GM19468 (cell line): Measurements from ENCODE around the gene NAT16.

Experiments
- ATAC-seq: cut with Tn5 transposase; IDR thresholded peaks from one replicate; pipeline ENCODE4 v1.9.1; 2021; ENCODE audit warnings: mild to moderate bottlenecking, moderate library complexity, moderate number of reproducible peaks; ENCODE audit not compliant: unreplicated experiment; ENCODE audit errors: extremely low read depth

The NAT16 gene

DNA sequence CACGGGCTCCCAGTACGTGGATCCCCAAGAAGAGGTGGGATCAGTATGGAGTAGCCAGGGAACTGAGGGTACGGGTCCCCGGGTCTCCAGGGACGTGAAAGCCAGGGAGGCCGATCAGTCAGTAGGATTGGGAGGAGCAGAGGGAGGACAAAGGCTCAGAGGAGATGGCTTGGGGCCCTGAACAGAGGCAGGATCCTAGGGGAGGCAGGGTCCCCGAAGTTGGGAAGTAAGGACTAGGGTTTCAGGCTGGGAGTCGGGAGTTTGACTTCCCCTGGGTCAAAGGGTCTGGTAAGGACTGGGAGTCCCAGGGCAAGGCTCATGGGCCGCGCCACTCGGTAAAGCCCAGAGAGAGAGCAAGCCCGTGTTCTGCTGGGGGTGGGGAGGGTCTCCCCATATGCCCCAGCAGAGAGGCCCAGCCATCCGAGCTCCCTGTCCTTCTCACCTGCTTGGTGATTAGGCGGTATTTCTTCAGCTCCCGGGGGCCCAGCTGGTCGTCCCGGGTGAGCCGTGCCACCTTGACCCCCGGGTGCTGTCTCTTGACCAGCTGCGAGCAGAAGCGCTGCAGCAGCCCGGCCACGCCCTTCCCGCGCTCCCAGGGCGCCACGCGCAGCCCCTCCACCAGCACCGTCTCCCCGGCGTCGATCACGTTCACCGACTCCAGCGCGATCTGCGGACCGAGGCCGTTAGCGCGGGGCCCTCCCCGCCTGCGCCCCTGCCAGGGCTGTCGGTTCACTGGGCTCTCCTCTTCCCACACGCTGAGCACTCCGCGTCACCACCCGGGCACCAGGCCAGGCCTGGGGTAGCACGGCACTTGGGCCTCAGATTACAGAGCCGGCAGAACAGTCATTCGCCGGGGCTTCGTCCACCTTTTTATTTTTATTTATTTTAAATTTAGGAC is 7.0 kb downstream of the NAT16 start:
- ATAC-seq = no peak

DNA sequence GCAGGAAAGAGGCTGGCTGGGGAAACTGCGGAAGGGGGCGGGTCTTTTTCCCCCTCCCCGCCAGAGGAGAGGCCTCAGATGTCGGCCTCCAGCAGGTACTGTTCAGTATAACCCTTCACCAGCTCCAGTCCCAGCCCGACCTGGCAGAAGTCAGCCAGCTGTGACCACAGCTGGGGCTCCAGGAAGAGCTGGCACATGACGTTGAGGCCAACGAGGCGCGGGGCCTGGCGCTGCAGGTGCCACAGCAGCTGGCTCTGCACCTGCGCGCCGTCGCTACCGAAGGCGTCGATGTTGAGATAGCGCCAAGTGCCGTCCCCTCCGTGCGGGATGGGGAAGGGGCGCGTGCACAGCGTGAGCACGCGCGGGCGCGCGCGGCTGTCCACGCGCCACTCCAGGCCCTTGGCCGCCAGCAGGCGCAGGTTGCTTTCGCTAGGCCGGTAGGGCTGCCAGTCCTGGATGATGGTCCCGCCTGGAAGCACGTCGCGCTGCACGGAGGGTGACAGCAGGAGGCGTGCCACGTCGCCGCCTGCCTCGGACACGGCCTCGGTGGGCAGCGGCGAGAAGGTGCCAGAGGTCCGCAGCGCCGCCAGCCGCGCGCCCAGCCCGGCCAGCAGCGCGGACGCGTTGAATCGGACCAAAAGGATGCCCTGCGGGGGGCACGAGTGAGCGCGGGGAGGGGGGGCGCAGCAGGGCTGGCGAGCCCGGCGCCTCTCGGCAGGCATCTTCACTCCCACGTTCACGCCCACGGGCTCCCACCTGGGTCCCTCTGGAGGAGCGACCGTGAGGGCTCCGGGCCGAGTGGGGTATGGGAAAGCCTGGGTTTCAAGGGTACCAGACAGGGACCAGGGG is 7.9 kb downstream of the NAT16 start:
- no peak for ATAC-seq

- ATAC-seq = no peak
Measured at GRCh38 chr7:101171442-101171837, 8.7 kb downstream of the NAT16 start.

DNA sequence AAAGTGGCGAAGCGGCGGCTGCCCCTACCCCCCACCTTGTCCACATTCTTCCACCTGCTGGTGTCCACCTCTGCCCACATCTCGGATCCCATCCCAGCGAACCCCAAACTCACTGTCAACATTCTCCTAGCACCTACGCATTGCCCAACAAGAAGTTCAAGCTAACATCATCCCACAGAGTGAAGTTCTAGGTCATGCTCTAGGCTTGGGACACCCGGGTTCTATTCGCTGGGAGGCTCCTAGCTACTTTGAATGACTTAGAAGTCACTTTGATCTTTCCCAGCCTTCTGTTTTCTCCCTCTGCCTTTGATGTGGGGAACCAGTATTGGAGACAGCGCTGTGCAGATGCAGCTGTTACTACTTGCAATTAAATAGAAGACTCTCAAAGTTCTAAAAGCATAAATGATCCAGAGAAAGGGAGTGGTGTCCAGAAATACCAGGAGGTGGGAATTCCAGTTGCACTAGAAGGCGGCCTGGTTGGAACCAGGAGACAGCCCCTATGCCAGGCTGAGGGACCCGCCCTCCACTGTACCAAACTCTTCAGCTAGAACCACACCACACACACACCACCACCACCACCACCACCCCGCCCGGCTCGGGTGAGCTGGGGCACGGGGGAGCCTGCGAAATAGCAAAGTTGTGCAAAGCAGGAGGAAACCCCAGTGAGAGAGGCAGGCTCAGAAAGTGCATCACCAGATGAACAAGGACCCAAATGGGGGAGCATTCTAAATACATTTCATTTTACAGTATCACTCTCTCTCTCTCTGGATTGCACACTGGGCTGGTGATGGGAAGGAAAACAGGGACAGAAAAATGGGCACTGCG is 9.3 kb downstream of the NAT16 start:
- no peak for ATAC-seq

DNA sequence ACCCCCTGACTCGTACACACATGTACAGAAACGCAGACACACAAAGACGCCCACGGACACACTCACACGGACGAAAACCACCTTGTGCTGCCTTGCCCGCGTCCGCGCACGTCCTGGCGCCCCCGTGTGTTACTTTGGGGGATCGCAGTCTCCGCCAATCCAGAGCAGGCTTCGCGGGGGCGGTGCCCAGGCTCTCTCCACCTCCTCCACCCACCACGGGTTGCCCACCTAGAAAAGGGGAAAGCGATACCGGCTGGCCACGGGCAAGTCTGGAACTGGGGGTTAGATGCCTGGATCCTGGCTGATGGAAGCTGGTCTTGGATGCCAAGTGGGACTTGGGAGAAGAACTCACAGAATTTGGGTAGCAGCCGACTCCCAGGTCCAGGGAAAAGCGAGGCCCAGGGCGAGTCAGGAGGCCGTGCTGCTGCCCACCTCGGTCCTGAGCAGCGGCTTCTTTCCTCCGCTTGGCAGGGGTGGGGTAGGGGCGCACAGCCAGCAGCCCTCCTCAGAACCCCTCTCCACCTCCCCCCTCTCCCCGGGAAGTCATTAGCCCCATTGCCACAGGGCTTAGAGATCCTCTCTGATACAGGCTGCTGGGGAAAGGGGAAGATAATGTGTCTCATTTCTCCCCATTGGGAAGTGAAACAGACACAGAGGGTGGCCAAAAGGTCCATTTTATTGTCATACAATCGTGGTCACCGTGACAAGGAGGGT is 10.1 kb downstream of the NAT16 start:
- no peak for ATAC-seq

DNA sequence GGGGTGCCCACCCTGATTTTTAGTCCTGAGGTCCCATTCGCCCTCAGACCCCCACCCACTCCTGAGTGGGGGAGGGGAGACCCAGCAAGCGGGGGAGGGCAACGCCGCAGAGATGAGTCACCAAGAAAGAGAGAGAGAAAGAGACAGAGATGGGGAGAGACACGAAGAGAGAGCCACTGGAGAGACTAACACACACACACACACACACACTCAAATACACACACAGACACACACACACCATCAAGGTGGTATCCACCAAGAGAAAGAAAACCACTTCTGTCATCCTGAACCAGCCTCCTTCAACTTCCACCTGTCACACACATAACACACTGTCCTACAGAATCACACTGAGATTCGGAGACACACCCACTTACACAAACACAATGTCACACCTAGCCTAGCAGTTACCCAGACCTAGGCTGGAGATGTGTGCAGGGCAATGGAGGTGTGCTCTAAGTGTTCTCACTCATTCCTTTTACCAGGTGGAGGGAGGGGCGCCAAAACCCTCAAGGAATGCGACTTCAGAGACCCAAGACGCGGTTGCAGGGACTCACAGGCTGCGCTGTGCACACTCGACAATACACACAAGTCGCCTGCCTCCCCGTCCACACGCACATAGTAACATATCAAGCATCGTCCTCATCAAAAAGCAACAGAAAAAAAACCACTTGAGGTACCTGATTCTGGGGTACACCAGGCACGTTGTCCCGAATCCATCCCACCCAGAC is 10.8 kb downstream of the NAT16 start:
- ATAC-seq = no peak

DNA sequence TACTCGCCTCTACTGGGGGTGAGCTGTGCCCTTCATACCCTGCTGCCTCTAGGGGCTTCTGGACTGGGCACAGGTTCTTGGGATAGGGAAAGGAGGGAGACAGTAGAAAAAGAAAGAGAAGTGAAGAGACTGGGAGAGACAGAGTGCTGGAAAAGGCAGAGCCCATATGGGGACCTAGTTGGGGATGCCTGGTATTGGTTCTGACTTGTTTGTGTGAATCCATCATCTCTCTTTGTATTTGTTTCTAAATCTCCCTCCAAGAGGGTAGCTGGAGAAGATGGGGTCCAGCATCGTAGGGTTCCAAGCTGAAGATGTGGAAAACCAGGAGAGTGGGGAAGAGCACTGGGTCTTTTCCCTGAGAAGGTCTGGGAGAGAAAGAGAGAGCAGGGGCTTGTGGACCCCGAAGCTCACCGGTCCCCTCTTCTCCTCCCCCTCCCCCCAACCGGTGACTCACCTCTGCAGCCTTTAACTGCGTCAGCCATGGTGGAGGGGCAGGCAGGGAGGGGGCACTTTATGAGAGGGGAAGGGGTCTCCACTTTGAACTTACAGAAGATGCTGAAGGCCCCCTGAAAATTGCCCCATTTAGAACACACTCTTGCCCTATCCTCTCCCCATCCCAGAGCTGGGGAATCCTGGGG is 11.6 kb downstream of the NAT16 start:
- no peak for ATAC-seq

DNA sequence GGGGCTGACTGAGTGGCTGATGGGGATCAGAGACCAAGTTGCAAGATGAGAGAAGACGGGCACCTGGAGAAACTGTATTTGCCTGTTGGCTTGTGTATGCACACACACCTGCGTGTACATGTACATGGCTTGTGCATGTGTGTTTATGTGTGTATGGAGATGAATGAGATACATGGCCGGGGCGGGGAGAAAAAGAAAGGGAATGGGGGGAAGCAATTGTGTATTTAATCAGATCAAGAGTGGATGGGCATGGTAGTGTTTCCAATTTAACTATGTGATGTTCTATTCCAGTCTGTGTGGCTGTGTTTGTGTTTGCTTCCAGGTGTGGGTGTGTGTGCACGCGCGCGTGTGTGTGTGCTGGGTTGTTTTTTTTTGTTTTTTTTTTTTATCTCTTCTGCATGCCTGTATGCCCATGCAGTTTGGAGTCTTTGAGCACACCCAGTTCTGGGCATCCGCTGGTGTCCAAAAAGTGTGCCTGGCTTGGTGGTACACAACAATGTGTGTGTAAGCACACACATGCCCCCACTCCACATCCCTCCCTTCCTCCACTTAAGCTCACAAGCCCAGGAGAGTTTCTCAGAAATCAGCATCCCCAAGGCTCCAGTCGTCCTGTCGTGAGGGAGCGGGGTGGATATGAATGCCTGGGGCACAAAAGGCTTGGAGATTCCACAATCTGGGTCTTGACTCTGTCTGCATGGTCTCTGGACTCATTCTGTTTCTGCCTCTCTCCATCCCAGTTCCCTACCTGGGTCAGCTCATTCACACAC is 12.3 kb downstream of the NAT16 start:
- ATAC-seq = no peak

DNA sequence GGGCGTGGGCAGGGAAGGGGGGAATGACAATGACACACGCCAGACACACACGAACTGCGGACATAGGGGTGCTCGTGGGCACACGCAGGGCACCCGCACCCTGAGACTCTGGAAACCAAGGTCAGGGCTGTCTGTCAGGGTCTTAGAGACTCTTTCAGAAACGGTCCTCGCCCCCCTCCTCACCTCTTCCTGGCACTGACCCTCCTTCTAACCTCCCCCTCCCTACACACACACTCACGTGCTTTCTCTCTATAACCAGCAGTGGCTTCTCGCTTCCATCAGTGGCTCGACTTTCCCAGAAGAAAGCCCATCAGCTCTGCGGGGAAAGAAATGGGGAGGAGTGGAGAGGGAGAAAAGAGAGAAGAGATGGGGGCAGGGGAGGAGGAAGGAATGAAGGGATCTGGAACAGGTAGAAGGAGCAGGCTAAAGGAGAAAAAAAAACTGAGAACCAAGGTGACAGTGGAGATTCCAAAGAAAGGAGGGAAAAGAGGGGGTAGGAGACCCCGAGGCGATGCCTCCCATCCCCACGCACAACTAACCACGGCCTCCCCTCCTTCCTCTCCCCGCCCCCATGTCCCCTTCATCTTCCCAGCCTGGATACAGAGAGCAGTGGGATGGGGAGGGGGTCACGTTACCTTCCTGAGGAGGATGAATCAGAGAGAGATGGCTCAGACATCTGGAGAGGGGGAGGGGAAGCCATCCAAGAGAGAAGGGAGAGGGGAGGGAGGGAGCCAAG is 13.0 kb downstream of the NAT16 start:
- ATAC-seq = no peak

DNA sequence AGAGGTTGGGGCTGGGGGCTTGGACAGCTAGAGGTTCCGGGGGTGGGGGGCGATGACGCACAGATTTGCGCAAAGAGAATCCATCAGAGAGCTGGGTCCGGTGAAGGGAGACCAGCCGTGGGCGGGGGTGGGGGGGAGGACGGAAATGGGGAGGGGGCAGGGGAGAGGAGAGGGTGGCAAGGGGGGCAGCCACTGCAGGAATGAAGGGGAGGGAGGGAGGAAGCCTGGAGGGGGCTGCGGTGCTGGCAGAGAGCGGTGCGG is 13.5 kb downstream of the NAT16 start:
- ATAC-seq = no peak

- no peak for ATAC-seq
Measured at GRCh38 chr7:101165958-101166647, 14.0 kb downstream of the NAT16 start.

DNA sequence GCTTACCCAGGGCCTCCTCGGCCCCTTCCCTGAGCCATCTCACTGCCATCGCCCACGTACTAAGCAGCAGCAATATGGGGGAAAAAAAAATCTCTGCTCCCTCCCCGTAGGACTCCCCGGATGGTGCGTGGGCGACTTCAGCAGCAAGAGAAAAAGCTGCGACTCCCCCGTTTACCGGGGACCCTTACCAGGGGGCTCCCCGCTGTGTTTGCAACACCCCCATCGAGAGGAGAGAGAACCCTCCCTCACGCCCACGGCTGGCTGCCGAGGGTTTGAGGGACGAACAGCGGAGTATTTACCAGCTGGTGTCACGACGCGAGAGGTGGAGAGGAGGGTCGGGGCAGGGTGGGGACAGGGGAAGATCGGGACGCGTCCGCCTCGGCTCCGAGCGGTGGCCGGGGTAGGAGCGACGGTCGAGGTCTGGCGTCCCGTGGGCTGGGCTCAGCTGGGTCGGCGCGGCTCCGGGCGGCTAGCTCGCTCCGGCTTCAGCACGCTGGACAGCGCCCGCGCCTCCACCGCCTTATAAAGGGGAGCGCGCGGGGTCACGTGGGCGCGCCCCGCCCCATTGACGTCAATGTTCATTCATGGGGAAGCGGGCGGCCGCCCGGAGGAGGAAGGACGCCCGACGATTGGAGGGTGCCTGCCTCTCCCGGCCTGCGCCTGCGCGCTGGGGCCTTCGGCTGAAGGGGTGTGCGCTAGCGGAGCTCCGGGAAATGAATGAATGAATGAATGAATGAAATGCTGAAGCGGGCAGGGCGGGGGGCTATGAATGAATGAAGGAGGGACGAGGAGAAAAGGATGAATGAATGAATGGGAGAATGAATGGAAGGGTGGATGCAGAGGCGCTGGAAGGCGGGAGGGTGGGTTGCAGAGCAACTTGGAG is 14.8 kb downstream of the NAT16 start, which contains the start of gene VGF:
TSS of gene VGF (minus strand) at position 495 of the 883 bp plus-strand sequence. CDS start 726 bp downstream, outside the sequence.
- ATAC-seq = no peak

DNA sequence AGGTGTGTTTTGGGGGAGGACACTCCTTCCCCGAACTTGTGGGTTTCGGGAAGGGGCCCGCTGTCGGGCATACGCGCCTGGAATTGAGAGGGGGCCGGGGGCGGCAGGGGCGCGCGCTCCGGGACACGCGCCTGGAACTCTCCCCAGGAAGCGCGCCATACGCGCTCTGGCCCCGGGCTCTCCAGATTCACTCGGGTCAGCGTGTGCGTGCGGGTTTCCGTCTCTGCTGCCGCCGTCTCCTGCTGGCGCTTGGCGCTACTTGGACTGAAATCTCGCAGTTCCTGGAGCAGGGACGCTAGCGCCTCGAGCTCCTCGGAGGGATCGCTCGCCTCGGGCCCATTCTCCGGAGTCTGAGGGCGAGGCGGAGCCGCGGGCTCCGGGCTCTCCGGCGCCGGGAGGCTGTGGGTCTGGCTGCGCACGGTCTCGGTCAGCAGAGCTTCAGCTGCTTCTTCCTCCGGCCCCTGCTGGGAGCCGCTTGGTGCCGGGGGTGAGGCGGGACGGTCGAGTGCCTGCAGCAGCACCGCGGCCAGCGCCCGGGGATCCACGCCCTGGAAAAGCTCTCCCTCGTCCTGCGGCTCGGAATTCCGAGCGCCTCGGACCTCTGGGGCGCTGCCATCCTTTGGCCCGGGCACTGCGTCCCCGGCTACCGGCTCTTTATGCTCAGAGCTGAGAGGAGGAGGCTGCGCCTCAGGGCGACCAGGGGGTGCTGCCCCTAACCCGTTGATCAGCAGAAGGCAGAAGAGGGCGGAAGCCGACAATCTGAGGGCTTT is 15.8 kb downstream of the NAT16 start:
- ATAC-seq = no peak

DNA sequence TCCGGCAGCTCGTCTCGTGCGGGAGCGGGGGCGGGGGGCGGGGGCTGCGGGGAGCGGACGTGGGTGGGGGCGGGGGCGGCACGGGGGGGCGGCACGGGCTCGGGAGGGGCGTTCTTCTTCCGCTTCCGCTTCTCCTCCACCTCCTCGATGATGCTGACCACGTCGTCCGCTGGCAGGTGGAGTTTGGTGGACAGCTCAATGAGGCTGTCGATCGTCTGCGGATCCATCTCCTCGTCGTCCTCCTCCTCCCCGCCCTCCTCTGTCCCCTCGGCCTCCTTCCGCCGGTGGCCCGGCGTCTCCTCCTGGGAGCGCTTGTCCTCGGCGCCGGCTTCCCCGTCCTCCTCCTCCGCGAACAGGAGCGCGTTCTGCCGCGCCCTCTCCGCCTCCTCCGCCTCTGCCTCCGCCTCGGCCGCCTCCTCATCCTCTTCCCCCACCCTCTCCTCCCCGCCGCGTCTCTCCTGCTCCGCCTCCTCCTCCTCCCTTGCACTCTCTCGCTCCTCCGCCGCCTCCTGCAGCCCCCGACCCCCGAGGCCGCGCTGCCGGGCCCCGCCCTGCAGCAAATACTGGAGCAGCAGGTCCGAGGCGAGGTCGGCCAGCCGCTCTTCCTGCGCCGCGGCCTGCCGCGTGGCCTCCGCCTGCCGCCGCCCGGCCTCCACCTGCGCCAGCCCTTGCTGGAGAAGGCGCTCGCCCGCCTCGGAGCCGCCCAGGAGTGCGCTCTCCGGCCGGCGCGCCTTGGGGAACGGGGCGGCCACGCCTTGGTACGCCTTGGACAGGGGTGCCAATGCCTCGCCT is 16.6 kb downstream of the NAT16 start:
- no peak for ATAC-seq
